Tongue (tissue), 2 donors: ENCODE results near the gene POLR3K. TPM values are rescaled to one million over a fixed set of nuclear protein-coding genes. Genes with fewer than 3 reads are reported as not detected.

Source experiments
- DNase-seq: peaks from one replicate; pipeline ENCODE4 v3.0.0-alpha.2; 2015
- total RNA-seq: library from RNA; depleted of rRNA; stranded (reverse); fragments of >200 nt; gene quantifications from one replicate; pipeline ENCODE4 v1.2.3, GENCODE V29; 2014

Gene POLR3K
- total RNA-seq, result 4.5 TPM

DNA sequence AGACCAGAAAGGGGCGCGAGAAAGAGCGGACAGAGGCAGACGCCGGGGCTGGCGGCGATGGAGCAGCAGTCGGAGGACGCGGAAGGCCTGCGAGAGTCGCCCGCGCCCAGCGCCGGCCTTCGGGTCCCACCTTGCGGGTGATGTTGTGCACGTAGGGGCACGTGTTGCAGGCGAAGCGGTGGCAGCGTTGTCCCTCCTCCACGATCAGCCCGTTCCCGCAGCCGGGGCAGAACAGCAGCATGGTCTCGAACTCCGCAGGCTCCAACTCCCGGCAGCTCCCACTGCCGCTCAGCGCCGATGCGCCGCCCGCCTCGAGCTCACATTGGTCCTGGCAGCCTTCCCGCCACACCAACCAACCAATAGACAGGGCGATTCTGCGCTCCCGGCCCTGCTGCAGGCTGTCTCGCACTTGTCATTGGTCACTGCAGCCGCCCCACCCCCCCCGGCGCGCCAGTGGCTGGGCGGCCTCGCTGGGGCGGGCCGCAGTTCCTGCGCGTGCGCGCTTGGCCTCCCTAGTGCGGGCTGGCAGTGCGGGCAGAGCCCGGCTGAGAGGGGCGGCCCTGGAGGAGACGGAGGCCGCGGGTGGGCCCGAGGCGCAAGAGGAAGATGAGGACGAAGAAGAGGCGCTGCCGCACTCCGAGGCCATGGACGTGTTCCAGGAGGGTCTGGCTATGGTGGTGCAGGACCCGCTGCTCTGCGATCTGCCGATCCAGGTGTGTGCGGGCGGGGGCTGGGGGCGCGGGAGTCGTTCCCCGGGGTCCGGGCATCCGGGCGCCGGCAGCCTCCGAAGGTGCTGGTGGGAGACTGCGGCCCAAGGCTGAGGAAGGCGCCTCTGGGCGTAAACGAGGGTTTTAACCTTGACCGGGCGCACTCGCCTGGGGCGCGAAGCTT is at the start of gene POLR3K, which contains the start of gene SNRNP25:
POLR3K (minus strand) TSS at position 263 of the 891 bp plus-strand sequence; CDS start at position 241, 22 bp downstream.
SNRNP25 (plus strand) TSS at position 483 of the 891 bp plus-strand sequence; CDS start at position 672, 189 bp downstream.
- DNase-seq, result peak; percentile 99

GRCh38 chr16:102060-102855 is 48.9 kb upstream of the POLR3K start:
- DNase-seq, result no peak

- no peak for DNase-seq
Observed at GRCh38 chr16:101586-101985, 48.2 kb upstream of the POLR3K start.

GRCh38 chr16:100989-101388 is 47.6 kb upstream of the POLR3K start:
- no peak for DNase-seq

DNA sequence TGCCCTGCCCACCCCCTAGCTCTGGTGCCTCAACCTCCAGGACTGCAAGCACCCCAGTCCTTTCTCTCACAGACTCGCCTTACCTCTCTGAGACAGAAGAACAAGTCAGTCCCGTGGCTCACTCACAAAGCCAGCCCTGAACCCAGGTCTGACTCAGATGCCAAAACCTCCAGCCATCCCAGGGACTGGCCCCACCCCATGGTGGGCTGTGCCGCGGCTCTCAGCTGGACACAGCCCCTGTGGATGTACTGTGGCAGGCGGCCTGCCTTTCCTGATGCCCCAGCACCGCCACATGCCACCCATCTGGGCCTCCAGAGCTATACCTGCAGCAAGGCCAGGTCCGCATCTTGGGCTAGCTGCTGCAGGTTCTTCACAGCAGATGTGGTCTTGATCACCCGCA is 44.4 kb upstream of the POLR3K start:
- DNase-seq, result no peak

GRCh38 chr16:96935-97381 is 43.5 kb upstream of the POLR3K start:
- DNase-seq, result peak; percentile 88

DNA sequence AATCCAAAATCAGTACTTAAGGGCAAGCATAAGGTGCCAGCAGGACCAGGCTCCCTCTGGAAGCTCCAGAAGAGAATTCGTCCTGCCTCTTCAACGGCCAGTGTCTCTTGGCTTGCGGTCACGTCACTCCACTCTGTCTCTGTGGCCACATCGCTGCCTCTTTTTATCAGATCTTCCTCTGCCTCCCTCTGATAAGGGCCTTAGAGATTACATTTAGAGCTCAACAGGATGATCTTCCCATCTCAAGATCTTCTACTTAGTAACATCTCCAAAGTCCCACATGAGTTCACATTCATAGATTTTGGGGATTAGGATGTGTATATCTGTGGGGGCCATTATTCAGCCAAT is 41.5 kb upstream of the POLR3K start:
- no peak for DNase-seq

DNA sequence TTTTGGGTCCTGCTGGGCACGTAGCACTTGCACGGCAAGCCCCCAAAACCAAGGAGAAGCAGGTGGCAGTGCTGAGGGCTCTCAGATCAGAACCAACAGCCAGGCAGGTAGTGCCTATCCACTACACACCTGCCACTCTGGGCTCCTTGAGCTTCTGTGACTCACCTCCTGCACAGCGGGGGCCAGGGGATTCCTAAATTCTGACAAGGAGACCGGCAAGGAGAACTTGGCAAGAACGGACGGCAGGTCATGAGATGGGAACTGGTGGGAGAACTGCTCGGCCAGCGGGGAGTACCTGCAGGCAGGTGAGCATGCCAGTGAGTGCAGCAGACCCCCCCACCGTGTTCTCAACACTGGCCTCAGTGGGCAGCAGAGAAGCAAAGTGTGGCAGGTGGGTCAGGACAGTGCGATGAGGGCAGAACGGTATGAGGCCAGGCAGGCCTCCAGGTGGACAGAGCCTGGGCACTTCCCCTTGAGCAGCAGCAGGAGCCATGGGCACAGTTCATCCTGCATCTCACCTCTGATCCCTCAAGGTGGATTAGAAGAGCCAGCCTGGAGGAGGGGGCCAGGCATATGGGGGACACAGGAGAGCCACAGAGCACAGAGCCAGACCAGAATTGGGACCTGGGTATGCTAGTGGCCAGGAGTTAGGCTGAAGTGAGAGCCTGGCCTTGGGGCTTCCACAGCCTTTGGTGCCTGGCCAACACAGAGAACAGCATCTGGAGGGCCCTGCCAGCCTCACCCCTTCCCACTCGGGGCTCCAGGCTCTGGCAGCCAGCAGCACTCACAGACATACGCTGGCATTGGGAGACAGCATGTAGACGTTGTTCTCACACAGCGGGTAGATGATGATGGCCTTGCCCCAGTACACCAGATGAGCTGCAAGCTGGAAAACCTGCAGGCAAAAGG is 39.3 kb upstream of the POLR3K start:
- DNase-seq, result peak; percentile 40

DNA sequence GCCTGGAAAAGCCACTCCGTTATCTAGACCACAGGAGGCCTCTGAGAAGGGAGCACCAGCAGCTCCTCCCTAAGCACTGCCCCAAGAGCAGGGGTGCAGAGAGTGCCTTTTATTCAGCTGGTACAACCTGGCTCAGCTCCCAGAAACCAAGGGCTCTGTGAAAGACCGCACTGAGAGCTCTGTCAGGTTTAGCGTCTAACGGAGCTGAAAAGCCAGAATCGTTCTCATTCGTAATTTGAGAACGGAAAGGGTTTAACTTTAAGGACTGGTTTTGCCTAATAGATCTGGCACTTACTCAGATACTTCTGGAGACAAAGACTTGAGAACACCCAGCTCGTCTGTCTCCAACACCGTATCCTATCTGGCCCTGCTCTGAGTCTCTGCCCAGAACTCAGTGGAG is 38.1 kb upstream of the POLR3K start:
- DNase-seq, result peak; percentile 89

- no peak for DNase-seq
Observed at GRCh38 chr16:89391-90302, 36.2 kb upstream of the POLR3K start.

DNA sequence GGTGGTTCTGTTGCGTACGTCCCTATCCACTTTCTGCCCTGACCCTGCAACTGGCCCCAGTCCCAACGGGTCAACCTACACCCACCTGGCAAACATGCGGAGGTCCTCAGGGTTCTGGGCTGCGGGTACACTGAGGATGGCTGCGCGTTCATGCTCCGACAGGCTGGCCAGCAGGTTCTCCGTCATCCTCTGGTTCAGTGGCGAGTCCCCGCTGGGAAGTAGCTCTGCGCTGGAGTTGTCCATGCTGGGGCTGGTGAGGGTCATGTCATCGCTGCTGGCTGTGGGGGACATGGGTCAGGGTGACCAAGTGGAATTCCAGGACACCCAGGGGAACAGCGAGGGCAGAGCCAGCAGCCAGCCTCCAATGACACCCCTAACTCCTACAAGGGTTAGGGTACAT is 35.2 kb upstream of the POLR3K start:
- no peak for DNase-seq

GRCh38 chr16:86483-86952 is 33.1 kb upstream of the POLR3K start:
- peak; percentile 73 for DNase-seq

DNA sequence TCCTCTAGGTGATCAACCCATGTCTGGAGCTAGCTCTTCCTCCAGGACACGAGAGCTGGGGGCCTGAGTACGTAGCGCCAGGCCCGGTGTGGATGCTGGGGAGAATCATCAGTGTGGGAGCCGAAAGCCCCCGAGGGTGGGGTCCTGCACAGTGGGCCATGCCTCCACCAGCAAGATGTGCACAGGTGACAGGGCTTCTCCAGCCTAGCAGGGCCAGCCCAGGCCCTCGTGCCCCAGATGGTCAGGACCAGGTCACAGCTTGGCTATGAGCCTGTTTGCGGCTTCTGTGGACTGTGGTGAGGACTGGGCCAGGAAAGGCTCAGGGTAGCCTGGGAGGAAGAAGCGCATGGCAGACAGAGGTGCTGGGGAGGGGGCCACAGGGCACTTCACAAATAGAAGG is 32.5 kb upstream of the POLR3K start:
- DNase-seq, result no peak

DNA sequence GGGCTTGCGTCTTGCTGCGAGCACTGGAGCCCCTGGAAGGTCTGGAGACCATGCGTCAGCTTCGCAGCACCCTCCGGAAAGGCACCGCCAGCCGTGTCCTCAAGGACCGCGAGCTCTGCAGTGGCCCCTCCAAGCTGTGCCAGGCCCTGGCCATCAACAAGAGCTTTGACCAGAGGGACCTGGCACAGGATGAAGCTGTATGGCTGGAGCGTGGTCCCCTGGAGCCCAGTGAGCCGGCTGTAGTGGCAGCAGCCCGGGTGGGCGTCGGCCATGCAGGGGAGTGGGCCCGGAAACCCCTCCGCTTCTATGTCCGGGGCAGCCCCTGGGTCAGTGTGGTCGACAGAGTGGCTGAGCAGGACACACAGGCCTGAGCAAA is 32.0 kb upstream of the POLR3K start:
- no peak for DNase-seq

DNA sequence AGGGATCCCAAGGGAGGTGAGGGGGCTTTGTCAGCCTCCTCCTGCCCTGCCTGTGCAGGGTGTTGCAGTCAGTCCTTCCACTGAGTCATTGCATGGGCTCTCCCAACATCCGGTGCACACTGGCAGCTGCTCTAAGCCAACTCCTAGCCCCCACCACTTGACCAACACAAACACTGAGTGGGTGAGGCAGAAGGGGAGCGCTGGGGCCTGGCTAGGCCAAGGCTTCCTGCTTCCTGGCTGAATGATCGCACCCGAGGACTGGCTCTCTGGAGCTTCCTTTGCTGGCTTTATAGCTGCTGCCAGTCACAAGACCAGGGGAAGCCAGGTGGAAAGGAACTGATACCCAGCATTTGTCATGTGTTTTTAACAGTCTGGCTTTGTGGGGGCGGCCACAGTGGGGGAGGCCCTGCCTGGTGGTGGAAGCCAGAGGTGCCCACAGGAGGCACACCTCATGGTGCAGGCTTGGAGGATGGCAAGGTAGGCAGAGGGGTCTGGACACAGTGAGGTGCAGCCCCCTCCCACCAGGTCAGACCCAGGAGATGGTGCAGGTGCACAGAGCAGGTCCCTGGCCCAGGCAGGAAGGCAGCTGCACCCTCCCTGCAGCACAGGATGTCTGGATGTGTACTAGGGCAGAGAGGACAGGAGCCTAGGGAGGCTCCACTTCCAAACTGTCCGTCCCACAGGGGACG is 31.5 kb upstream of the POLR3K start:
- peak; percentile 63 for DNase-seq

DNA sequence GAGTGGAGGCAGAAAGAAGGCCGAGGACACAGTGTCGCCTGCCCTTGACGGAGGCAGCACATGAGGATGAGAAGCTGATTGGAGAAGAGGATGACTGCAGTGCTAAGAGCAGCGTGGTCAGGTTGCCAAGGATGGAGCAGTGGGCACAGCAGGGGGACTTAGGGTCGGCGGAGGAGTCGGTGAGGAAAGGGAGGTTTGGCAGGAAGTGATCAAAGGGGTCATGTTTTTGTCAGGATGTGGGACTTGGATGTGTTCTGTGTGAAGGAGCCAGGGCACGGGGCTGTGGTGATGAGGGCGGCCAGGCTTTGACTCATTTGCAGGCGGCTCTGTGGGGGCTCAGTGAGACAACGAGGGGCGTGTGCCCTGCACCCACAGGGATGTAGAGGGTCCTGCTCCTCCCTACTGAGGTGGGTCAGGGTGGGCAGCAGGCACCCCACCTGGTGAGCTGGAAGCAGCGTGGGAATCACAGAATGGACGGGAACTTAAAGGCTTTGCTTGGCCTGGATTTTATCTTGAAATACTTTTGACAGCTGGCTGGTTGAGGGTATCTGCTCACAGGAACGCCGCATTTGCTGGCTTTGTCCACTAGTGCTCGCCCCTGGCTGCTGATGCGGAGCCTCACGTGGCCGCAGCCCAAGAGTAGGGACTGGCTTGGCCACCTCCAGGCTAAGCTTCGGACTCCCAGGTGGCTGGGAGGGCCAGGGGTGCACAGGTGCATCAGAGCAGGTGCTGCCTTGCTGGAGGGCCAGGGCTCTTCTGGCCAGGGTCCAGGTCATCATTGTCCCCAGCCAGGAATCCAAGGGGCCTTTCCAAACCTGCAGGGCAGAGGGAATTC is 30.6 kb upstream of the POLR3K start:
- DNase-seq, result no peak

DNA sequence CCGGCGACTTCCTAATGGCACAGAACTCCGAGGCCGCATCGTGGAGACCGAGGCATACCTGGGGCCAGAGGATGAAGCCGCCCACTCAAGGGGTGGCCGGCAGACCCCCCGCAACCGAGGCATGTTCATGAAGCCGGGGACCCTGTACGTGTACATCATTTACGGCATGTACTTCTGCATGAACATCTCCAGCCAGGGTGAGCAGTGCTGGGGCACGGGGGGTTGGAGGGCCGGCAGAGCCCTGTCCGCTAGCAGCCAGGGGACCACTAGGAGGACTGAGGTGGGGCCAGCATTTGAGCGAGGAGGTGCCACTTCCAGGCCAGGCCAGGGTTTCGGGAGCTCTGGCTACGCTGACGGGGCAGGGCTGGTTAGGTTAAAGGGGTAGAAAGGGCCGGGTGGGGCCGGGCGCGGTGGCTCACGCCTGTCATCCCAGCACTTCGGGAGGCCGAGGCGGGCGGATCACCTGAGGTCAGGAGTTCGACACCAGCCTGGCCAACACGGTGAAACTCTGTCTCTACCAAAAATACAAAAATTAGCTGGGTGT is 29.7 kb upstream of the POLR3K start:
- DNase-seq, result no peak

DNA sequence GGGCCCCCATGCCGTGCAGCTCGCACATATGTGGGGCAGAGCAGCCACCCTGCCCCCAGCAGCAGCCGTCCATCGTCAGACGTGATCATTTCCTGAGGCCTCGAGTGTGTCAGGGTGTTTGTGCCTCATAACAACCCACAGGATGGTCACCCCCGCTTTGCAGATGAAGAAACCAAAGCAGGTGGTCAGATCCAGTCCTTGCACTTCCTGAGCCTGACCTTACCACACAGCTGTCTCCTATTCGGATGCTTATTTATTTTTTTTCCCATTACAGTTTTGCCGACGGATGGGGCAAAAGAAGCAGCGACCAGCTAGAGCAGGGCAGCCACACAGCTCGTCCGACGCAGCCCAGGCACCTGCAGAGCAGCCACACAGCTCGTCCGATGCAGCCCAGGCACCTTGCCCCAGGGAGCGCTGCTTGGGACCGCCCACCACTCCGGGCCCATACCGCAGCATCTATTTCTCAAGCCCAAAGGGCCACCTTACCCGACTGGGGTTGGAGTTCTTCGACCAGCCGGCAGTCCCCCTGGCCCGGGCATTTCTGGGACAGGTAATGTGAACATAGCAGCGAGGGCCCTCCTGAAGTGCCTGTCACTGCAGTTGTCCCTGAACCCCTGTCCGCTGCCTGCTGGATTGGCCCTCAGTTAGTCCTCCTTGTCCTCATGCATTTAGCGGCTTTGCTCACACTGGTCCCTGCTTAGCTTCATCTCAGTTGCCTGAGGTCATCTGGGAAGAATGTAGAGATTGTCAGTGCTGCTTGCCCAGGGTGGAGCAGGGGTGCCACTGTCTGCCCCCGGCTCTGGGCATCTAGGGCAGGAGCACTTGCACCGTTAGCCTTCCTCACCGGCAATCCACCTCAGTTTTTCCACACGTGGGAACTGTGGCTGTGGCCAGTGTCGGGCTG is 26.0 kb upstream of the POLR3K start:
- DNase-seq, result no peak
